Measurements from ENCODE around the gene ZNF445. TPM values are rescaled to one million over a fixed set of nuclear protein-coding genes. Genes with fewer than 3 reads are reported as not detected.

ZNF445 gene
- polyA plus RNA-seq (ENCODE audit: low read depth in 6 of 6): 1 to 10 TPM in 5 of 6 donors, not detected in 1; 1.5 to 5.3 (median 2.9) TPM

GRCh38 chr3:44477312-44478030 lies at the start of gene ZNF445:
TSS of gene ZNF445 (minus strand) at chr3:44477670. CDS start at chr3:44455549, 22,121 bp downstream.
- Mint-ChIP-seq H3K27ac (peak within 1 kb of the TSS; percentile 67 to 94 (median 84)), H3K9me3 (no peaks in the 10 kb centered on the region), H3K27me3 (no peaks in the 10 kb centered on the region), H3K36me3 (no peaks in the 10 kb centered on the region), H3K4me1 (peaks cover 20 to 31% (median 31%) of the 10 kb centered on the region in 3 donors), H3K4me3 (peak within 1 kb of the TSS; percentile 89 to 99 (median 96))
- DNase-seq (peak; percentile 77), ATAC-seq (ENCODE audit: low read depth in 2 of 2) (peak; percentile 92 to 94)

GRCh38 chr3:44525060-44525459 lies 47.6 kb upstream of the ZNF445 start:
- Mint-ChIP-seq H3K27me3 (peaks cover 27 to 59% (median 31%) of the 10 kb centered on the region in 3 donors), H3K4me3 (no peak overlapping the region), H3K36me3 (no peaks in the 10 kb centered on the region), H3K9me3 (no peaks in the 10 kb centered on the region), H3K27ac (peak overlapping the region in 1 of 6 donors; percentile 24), H3K4me1 (no peaks in the 10 kb centered on the region)
- ATAC-seq (ENCODE audit: low read depth in 2 of 2) (no peak), DNase-seq (no peak)

GRCh38 chr3:44522494-44522933 lies 45.0 kb upstream of the ZNF445 start:
- ATAC-seq (ENCODE audit: low read depth in 2 of 2): no peak
- H3K9me3 Mint-ChIP-seq: no peaks in the 10 kb centered on the region

GRCh38 chr3:44521721-44522120 lies 44.3 kb upstream of the ZNF445 start:
- Mint-ChIP-seq H3K9me3 (no peaks in the 10 kb centered on the region), H3K4me1 (peaks cover 7 to 17% (median 9%) of the 10 kb centered on the region in 3 donors), H3K36me3 (no peaks in the 10 kb centered on the region), H3K27ac (no peak overlapping the region), H3K4me3 (no peak overlapping the region), H3K27me3 (peaks cover 20 to 43% (median 25%) of the 10 kb centered on the region in 3 donors)
- ATAC-seq (ENCODE audit: low read depth in 2 of 2): no peak
- no peak for DNase-seq

More at GRCh38 chr3:44522494-44522933, 45.0 kb upstream of the ZNF445 start:
- Mint-ChIP-seq H3K27me3 (peaks cover 20 to 43% (median 25%) of the 10 kb centered on the region in 3 donors), H3K27ac (peak overlapping the region in 1 of 6 donors; percentile 47), H3K36me3 (no peaks in the 10 kb centered on the region), H3K4me3 (no peak overlapping the region), H3K4me1 (peaks cover 7 to 12% (median 9%) of the 10 kb centered on the region in 3 donors)
- DNase-seq: no peak

GRCh38 chr3:44518782-44519156 lies 41.3 kb upstream of the ZNF445 start:
- Mint-ChIP-seq H3K4me1 (peaks cover 11 to 25% (median 15%) of the 10 kb centered on the region in 3 donors), H3K36me3 (no peaks in the 10 kb centered on the region), H3K27me3 (peaks cover 7 to 21% (median 16%) of the 10 kb centered on the region in 3 donors), H3K9me3 (no peaks in the 10 kb centered on the region), H3K4me3 (peak overlapping the region in 1 of 8 donors; percentile 7), H3K27ac (peak overlapping the region in 1 of 6 donors; percentile 63)
- ATAC-seq (ENCODE audit: low read depth in 2 of 2) (no peak), DNase-seq (no peak)

GRCh38 chr3:44516230-44516629 lies 38.8 kb upstream of the ZNF445 start:
- H3K36me3 Mint-ChIP-seq: no peaks in the 10 kb centered on the region
- peaks cover 5 to 6% (median 5%) of the 10 kb centered on the region in 3 donors for H3K27me3 Mint-ChIP-seq
- peak overlapping the region in 1 of 8 donors; percentile 56 for H3K4me3 Mint-ChIP-seq
- H3K4me1 Mint-ChIP-seq: peaks cover 19 to 43% (median 23%) of the 10 kb centered on the region in 3 donors
- H3K9me3 Mint-ChIP-seq: no peaks in the 10 kb centered on the region
- ATAC-seq (ENCODE audit: low read depth in 2 of 2): no peak
- H3K27ac Mint-ChIP-seq: no peak overlapping the region
- no peak for DNase-seq

GRCh38 chr3:44513513-44513912 lies 36.0 kb upstream of the ZNF445 start:
- Mint-ChIP-seq H3K36me3 (no peaks in the 10 kb centered on the region), H3K4me3 (peak overlapping the region in 2 of 8 donors; percentile 30 to 72), H3K27me3 (no peaks in the 10 kb centered on the region), H3K9me3 (no peaks in the 10 kb centered on the region), H3K4me1 (peaks cover 32 to 60% (median 37%) of the 10 kb centered on the region in 3 donors), H3K27ac (peak overlapping the region in 1 of 6 donors; percentile 82)
- no peak for DNase-seq
- no peak for ATAC-seq (ENCODE audit: low read depth in 2 of 2)

GRCh38 chr3:44511238-44511566 lies 33.7 kb upstream of the ZNF445 start:
- no peaks in the 10 kb centered on the region for H3K27me3 Mint-ChIP-seq
- H3K4me3 Mint-ChIP-seq: peak overlapping the region; percentile 92 to 100 (median 97)
- DNase-seq: no peak
- H3K9me3 Mint-ChIP-seq: no peaks in the 10 kb centered on the region
- peak overlapping the region; percentile 93 to 99 (median 96) for H3K27ac Mint-ChIP-seq
- H3K4me1 Mint-ChIP-seq: peaks cover 29 to 63% (median 34%) of the 10 kb centered on the region in 3 donors
- no peak for ATAC-seq (ENCODE audit: low read depth in 2 of 2)
- no peaks in the 10 kb centered on the region for H3K36me3 Mint-ChIP-seq

GRCh38 chr3:44510000-44510368 lies 32.5 kb upstream of the ZNF445 start:
- DNase-seq: peak; percentile 53
- peaks cover 29 to 62% (median 38%) of the 10 kb centered on the region in 3 donors for H3K4me1 Mint-ChIP-seq

GRCh38 chr3:44509393-44509921 lies 32.0 kb upstream of the ZNF445 start:
- Mint-ChIP-seq H3K36me3 (peaks cover 0 to 5% of the 10 kb centered on the region in 2 donors), H3K4me3 (peak overlapping the region; percentile 92 to 100 (median 97)), H3K4me1 (peaks cover 29 to 63% (median 38%) of the 10 kb centered on the region in 3 donors), H3K27me3 (no peaks in the 10 kb centered on the region), H3K27ac (peak overlapping the region; percentile 49 to 99 (median 97)), H3K9me3 (peaks cover 0 to 4% (median 0%) of the 10 kb centered on the region in 7 donors)
- ATAC-seq (ENCODE audit: low read depth in 2 of 2): no peak
- DNase-seq: no peak

More at GRCh38 chr3:44510000-44510368, 32.5 kb upstream of the ZNF445 start:
- H3K27me3 Mint-ChIP-seq: no peaks in the 10 kb centered on the region
- H3K4me3 Mint-ChIP-seq: peak overlapping the region; percentile 92 to 100 (median 97)
- peaks cover 0 to 5% of the 10 kb centered on the region in 2 donors for H3K36me3 Mint-ChIP-seq
- peak overlapping the region; percentile 71 to 99 (median 97) for H3K27ac Mint-ChIP-seq
- H3K9me3 Mint-ChIP-seq: peaks cover 0 to 4% (median 0%) of the 10 kb centered on the region in 7 donors
- peak; percentile 59 to 73 for ATAC-seq (ENCODE audit: low read depth in 2 of 2)

- Mint-ChIP-seq H3K4me3 (peak overlapping the region in 2 of 8 donors; percentile 3 to 31), H3K36me3 (peaks cover 18 to 19% of the 10 kb centered on the region in 2 donors), H3K27ac (peak overlapping the region in 2 of 6 donors; percentile 30 to 67), H3K9me3 (peaks cover 4 to 13% (median 8%) of the 10 kb centered on the region in 7 donors), H3K27me3 (no peaks in the 10 kb centered on the region), H3K4me1 (peaks cover 36 to 55% (median 46%) of the 10 kb centered on the region in 3 donors)
- DNase-seq: no peak
- no peak for ATAC-seq (ENCODE audit: low read depth in 2 of 2)
These were observed 29.5 kb upstream of the ZNF445 start for GRCh38 chr3:44506961-44507360.

GRCh38 chr3:44506556-44506955 lies 29.1 kb upstream of the ZNF445 start:
- Mint-ChIP-seq H3K36me3 (peaks cover 22 to 23% of the 10 kb centered on the region in 2 donors), H3K27ac (peak overlapping the region in 1 of 6 donors; percentile 67), H3K4me1 (peaks cover 36 to 51% (median 46%) of the 10 kb centered on the region in 3 donors), H3K27me3 (no peaks in the 10 kb centered on the region), H3K4me3 (peak overlapping the region in 1 of 8 donors; percentile 41), H3K9me3 (peaks cover 5 to 17% (median 10%) of the 10 kb centered on the region in 7 donors)
- ATAC-seq (ENCODE audit: low read depth in 2 of 2): no peak
- no peak for DNase-seq

- DNase-seq (no peak), ATAC-seq (ENCODE audit: low read depth in 2 of 2) (no peak)
- Mint-ChIP-seq H3K36me3 (peaks cover 41 to 43% of the 10 kb centered on the region in 2 donors), H3K9me3 (peaks cover 20 to 35% (median 27%) of the 10 kb centered on the region in 7 donors), H3K4me3 (no peak overlapping the region), H3K4me1 (peaks cover 28 to 37% (median 36%) of the 10 kb centered on the region in 3 donors), H3K27ac (peak overlapping the region in 1 of 6 donors; percentile 19), H3K27me3 (no peaks in the 10 kb centered on the region)
These were observed 27.1 kb upstream of the ZNF445 start for GRCh38 chr3:44504566-44504965.

Data from naive B cell (primary cell).